SJCRH30 (cell line): ENCODE data around the gene PDSS2. TPM values are rescaled to one million over a fixed set of nuclear protein-coding genes. Genes with fewer than 3 reads are reported as not detected.
A peak's percentile ranks its signal among the peaks of the same experiment; 100 is the strongest.
"Not testable (repeated sequence)": the region's sequence is repeated elsewhere in the genome, so short reads cannot be mapped to it uniquely, and the experiment has no call there.

Experiments used
- DNase-seq, 2 experiments: peaks; one replicate each; pipeline ENCODE4 v3.0.0-alpha.2; 2015 to 2020
- H3K27ac ChIP-seq: fragments of 250-450 bp; sonication (Bioruptor Pico); 2 replicates; pipeline ENCODE4 v1.5.1; 2020; ENCODE audit warnings: mild to moderate bottlenecking, moderate library complexity
- H3K27me3 ChIP-seq: fragments of 250-450 bp; sonication (Bioruptor Pico); 2 replicates; pipeline ENCODE4 v1.5.1; 2020; ENCODE audit warnings: mild to moderate bottlenecking, moderate library complexity
- H3K36me3 ChIP-seq: fragments of 250-450 bp; sonication (Bioruptor Pico); 2 replicates; pipeline ENCODE4 v1.5.1; 2020; ENCODE audit warnings: mild to moderate bottlenecking, moderate library complexity
- H3K4me1 ChIP-seq: fragments of 250-450 bp; sonication (Bioruptor Pico); 2 replicates; pipeline ENCODE4 v1.5.1; 2020; ENCODE audit warnings: mild to moderate bottlenecking, moderate library complexity
- H3K4me3 ChIP-seq: fragments of 250-450 bp; sonication (Bioruptor Pico); 2 replicates; pipeline ENCODE4 v1.5.1; 2020; ENCODE audit warnings: mild to moderate bottlenecking, moderate library complexity
- H3K9me3 ChIP-seq: fragments of 250-450 bp; sonication (Bioruptor Pico); replicated peaks from 2 replicates; pipeline ENCODE4 v1.5.1; 2020; ENCODE audit warnings: mild to moderate bottlenecking, moderate library complexity
- total RNA-seq: library from RNA; depleted of rRNA; stranded (reverse); fragments of >200 nt; shearing (Covaris generic); gene quantifications from 2 replicates; pipeline ENCODE4 v1.2.3, GENCODE V29; 2014

Gene PDSS2
- total RNA-seq, 1 experiment from 2014 or later = 9.3 TPM

GRCh38 chr6:107488875-107489635, 29.7 kb upstream of the PDSS2 start:
- Histone ChIP-seq H3K27ac (peak overlapping the region; percentile 21; the same call in 1 of the 2 replicates), H3K9me3 (no peaks in the 10 kb centered on the region), H3K4me1 (peaks cover 26% of the 10 kb centered on the region), H3K4me3 (peak overlapping the region; percentile 88), H3K27me3 (no peaks in the 10 kb centered on the region), H3K36me3 (no peaks in the 10 kb centered on the region)
- peak; percentile 72 to 76 for DNase-seq

- H3K9me3 ChIP-seq = no peaks in the 10 kb centered on the region
- H3K27me3 ChIP-seq = no peaks in the 10 kb centered on the region; the same call in 1 of the 2 replicates
- H3K4me1 ChIP-seq = peaks cover 19% of the 10 kb centered on the region
- H3K27ac ChIP-seq = no peak overlapping the region; the same call in 1 of the 2 replicates
- no peaks in the 10 kb centered on the region for H3K36me3 ChIP-seq
- peak; percentile 17 to 40 for DNase-seq
- H3K4me3 ChIP-seq = peak overlapping the region; percentile 88
These were observed 29.0 kb upstream of the PDSS2 start for GRCh38 chr6:107488174-107488874.

GRCh38 chr6:107485157-107485556, 25.8 kb upstream of the PDSS2 start:
- H3K4me1 ChIP-seq = peaks cover 6% of the 10 kb centered on the region
- no peaks in the 10 kb centered on the region for H3K9me3 ChIP-seq
- no peaks in the 10 kb centered on the region; the same call in 1 of the 2 replicates for H3K27me3 ChIP-seq
- H3K4me3 ChIP-seq = no peak overlapping the region
- no peak overlapping the region for H3K27ac ChIP-seq
- no peaks in the 10 kb centered on the region for H3K36me3 ChIP-seq
- no peak for DNase-seq

- Histone ChIP-seq H3K9me3 (no peaks in the 10 kb centered on the region), H3K4me1 (no peaks in the 10 kb centered on the region), H3K27ac (no peak overlapping the region), H3K36me3 (no peaks in the 10 kb centered on the region), H3K27me3 (no peaks in the 10 kb centered on the region; the same call in 1 of the 2 replicates), H3K4me3 (no peak overlapping the region)
- no peak for DNase-seq
These were observed 19.8 kb upstream of the PDSS2 start for GRCh38 chr6:107479089-107479690.

- not testable (repeated sequence) for H3K4me1 ChIP-seq, H3K36me3 ChIP-seq, DNase-seq, H3K27ac ChIP-seq, H3K4me3 ChIP-seq, H3K27me3 ChIP-seq, H3K9me3 ChIP-seq
These were observed 16.5 kb upstream of the PDSS2 start for GRCh38 chr6:107475826-107476225.

GRCh38 chr6:107475360-107475759, 16.0 kb upstream of the PDSS2 start:
- H3K4me3 ChIP-seq, DNase-seq, H3K27ac ChIP-seq, H3K4me1 ChIP-seq, H3K27me3 ChIP-seq, H3K36me3 ChIP-seq, H3K9me3 ChIP-seq: not testable (repeated sequence)

GRCh38 chr6:107473660-107474059, 14.3 kb upstream of the PDSS2 start:
- no peak overlapping the region for H3K4me3 ChIP-seq
- no peaks in the 10 kb centered on the region for H3K9me3 ChIP-seq
- H3K36me3 ChIP-seq = no peaks in the 10 kb centered on the region
- no peaks in the 10 kb centered on the region for H3K4me1 ChIP-seq
- DNase-seq = no peak
- H3K27me3 ChIP-seq = no peaks in the 10 kb centered on the region
- H3K27ac ChIP-seq = no peak overlapping the region

- no peaks in the 10 kb centered on the region for H3K4me1 ChIP-seq
- no peak overlapping the region for H3K27ac ChIP-seq
- H3K4me3 ChIP-seq = no peak overlapping the region
- H3K36me3 ChIP-seq = no peaks in the 10 kb centered on the region
- H3K9me3 ChIP-seq = 0 out of 2 replicates have a peak, but pooled peaks cover 4% of the 10 kb centered on the region
- H3K27me3 ChIP-seq = no peaks in the 10 kb centered on the region
- no peak for DNase-seq
These were observed 11.0 kb upstream of the PDSS2 start for GRCh38 chr6:107470364-107470763.

GRCh38 chr6:107466062-107466461, 6.7 kb upstream of the PDSS2 start:
- Histone ChIP-seq H3K4me3 (no peak overlapping the region), H3K36me3 (no peaks in the 10 kb centered on the region), H3K4me1 (no peaks in the 10 kb centered on the region), H3K9me3 (0 out of 2 replicates have a peak, but pooled peaks cover 4% of the 10 kb centered on the region), H3K27me3 (no peaks in the 10 kb centered on the region), H3K27ac (no peak overlapping the region)
- DNase-seq = no peak

- DNase-seq = no peak
- Histone ChIP-seq H3K4me3 (peak overlapping the region; percentile 70), H3K9me3 (no peaks in the 10 kb centered on the region), H3K27ac (peak overlapping the region; percentile 48), H3K4me1 (no peaks in the 10 kb centered on the region), H3K36me3 (no peaks in the 10 kb centered on the region), H3K27me3 (no peaks in the 10 kb centered on the region)
These were observed 793 bp upstream of the PDSS2 start for GRCh38 chr6:107460083-107460631.

GRCh38 chr6:107458672-107459282, 587 bp downstream of the PDSS2 start:
- DNase-seq = no peak
- H3K4me3 ChIP-seq = peak overlapping the region; percentile 70
- peak overlapping the region; percentile 48 for H3K27ac ChIP-seq
- H3K4me1 ChIP-seq = no peaks in the 10 kb centered on the region
- H3K36me3 ChIP-seq = no peaks in the 10 kb centered on the region
- no peaks in the 10 kb centered on the region for H3K9me3 ChIP-seq
- no peaks in the 10 kb centered on the region for H3K27me3 ChIP-seq

- peak; percentile 19 to 45 for DNase-seq
- peaks cover 12% of the 10 kb centered on the region for H3K9me3 ChIP-seq
- H3K27me3 ChIP-seq = no peaks in the 10 kb centered on the region
- H3K4me3 ChIP-seq = no peak overlapping the region
- no peaks in the 10 kb centered on the region for H3K4me1 ChIP-seq
- H3K36me3 ChIP-seq = 0 out of 2 replicates have a peak, but pooled peaks cover 2% of the 10 kb centered on the region
- H3K27ac ChIP-seq = no peak overlapping the region
These were observed 10.6 kb downstream of the PDSS2 start for GRCh38 chr6:107448776-107449175.

GRCh38 chr6:107447663-107448216, 11.6 kb downstream of the PDSS2 start:
- Histone ChIP-seq H3K4me3 (no peak overlapping the region), H3K27me3 (no peaks in the 10 kb centered on the region), H3K36me3 (0 out of 2 replicates have a peak, but pooled peaks cover 2% of the 10 kb centered on the region), H3K4me1 (no peaks in the 10 kb centered on the region), H3K27ac (no peak overlapping the region), H3K9me3 (peaks cover 12% of the 10 kb centered on the region)
- peak in 1 of 2 experiments; percentile 9 for DNase-seq

- Histone ChIP-seq H3K27me3 (no peaks in the 10 kb centered on the region), H3K4me1 (no peaks in the 10 kb centered on the region), H3K4me3 (no peak overlapping the region), H3K9me3 (peaks cover 12% of the 10 kb centered on the region), H3K36me3 (0 out of 2 replicates have a peak, but pooled peaks cover 2% of the 10 kb centered on the region), H3K27ac (no peak overlapping the region)
- DNase-seq = no peak
These were observed 15.1 kb downstream of the PDSS2 start for GRCh38 chr6:107444277-107444676.
